HG03342 (cell line): Measurements from ENCODE around the gene SLC25A25.
"Not testable (repeated sequence)": the region's sequence is repeated elsewhere in the genome, so short reads cannot be mapped to it uniquely, and the experiment has no call there.

ENCODE experiments used
- ATAC-seq: cut with Tn5 transposase; IDR thresholded peaks from one replicate; pipeline ENCODE4 v1.9.1; 2021; ENCODE audit warnings: mild to moderate bottlenecking, moderate library complexity; ENCODE audit not compliant: unreplicated experiment

Gene SLC25A25

GRCh38 chr9:128123451-128124080, 55.5 kb downstream of the SLC25A25 start:
- ATAC-seq, result no peak

- ATAC-seq, result no peak
Observed at GRCh38 chr9:128124451-128124850, 56.4 kb downstream of the SLC25A25 start.

DNA sequence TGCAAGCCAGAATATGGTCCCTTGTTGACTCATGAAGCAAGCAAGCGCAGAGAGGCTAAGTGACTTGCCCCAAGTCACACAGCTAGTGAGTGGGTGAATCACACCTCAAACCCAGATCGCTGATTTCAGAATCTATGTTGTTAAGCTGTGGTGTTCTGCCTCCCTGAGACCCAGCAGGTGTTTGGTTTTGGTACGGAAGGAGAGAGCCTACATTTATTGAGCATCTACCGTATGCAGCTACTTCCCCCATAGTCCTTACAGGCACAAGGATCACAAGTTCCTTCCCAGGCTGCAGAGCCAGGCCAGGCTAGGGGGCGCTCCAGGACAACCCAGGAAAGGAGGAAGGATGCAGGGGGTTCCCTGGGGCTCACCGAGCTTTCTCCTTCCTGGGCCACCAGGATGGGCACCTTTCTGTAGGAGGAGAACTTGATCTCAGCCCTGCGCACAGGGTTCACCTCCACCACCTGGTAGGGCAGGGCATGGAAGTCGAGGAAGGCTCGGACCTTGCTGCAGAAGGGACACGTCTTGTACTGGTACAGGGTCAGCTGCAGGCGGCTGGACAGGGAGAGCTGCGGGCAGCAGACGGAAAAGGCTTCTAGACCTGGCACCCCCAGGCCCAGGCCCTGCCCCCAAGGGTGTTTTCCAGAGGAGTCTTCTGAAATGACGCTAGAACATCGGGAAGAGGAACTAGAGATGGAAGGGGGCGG, 57.0 kb downstream of the SLC25A25 start:
- ATAC-seq, result no peak

DNA sequence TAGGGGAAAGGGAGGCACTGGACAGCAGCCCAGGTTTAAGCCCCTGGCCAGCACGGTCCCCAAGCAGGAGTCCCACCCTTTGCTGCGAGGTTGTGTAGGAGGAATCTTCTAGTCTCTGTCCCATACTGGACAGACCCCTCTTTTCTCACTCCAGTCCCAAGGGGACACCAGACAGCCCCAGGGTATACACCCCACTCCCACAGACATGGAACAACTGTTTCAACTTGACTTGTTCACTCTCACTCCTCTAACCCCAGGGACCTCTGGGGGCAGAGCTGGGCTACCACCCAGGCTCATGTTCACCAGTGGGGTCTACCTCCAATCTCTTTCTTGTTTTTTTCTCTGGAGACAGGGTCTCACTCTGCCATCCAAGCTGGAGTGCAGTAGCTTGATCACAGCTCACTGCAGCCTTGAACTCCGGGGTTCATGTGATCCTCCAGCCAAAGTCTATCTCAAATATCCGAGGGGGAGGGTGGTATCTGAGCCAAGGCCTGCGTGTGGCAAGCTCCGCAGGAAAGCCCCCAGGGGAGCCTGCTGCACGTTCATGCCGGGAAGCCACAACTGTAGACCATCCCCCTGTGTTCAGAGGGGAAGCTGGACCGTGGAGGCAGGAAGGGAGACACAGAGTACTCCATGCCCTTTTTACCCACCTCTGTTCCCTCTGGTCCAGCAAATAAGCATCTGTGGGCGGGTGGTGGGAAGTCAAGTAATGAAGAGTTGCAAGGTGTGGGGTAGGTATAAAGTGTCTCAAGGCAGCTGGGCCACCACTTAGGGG, 57.7 kb downstream of the SLC25A25 start:
- ATAC-seq, result no peak

- peak; percentile 53 for ATAC-seq
Observed at GRCh38 chr9:128127568-128127989, 59.5 kb downstream of the SLC25A25 start, which contains the start of gene PTGES2. PTGES2 (minus strand) TSS chr9:128127729; CDS start chr9:128127717, 12 bp downstream.

- peak; percentile 66 for ATAC-seq
Observed at GRCh38 chr9:128127990-128128835, 60.2 kb downstream of the SLC25A25 start.

DNA sequence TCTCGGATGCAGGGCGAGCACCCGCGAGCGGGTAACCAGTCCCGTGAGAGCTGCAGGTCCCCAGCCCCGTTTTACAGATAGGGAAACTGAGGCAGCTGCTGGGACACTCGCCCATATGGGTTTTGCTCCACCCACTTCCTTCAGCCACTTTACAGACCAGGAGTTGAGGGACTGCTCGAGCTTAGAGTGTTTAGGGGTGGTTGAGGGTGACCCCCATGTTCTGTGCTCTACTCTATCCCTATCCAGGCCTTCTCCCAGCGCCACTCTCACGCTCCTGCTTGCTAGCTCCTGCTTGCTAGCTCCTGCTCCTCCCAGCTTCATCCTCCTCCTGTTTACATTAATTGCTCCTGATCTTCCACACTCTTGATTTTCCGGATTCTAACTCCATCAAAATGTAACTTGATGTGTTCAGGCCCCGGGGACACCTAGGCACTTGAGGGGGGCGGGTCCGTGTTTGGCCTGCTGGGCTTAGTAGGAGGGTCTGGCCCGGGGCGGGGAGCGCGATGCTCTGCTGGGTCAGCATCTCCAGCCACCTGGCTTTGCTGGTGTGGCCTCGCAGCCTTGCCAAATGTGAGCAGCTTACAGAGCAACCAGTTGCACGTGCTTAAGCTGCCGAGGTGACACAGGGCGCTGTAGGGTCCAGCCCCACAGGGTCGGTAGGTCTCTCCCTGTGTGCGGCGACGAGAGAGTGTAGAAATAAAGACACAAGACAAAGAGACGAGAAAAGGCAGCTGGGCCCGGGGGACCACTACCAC, 61.0 kb downstream of the SLC25A25 start:
- no peak for ATAC-seq

DNA sequence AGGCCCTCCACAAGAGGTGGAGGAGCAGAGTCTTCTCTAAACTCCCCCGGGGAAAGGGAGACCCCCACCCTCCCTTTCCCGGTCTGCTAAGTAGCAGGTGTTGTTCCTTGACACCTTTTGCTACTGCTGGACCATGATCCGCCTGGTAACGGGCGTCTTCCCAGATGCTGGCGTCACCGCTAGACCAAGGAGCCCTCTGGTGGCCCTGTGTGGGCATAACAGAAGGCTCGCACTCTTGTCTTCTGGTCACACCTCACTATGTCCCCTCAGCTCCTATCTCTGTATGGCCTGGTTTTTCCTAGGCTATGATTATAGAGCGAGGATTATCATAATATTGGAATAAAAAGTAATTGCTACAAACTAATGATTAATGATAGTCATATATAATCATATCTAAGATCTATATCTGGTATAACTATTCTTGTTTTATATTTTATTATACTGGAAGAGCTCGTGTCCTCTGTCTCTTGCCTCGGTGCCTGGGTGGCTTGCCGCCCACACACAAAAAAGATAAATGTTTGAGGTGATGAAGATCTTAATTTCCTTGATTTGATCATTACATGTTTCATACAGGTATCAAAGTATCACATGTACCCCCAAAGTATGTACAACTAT, 62.1 kb downstream of the SLC25A25 start:
- not testable (repeated sequence) for ATAC-seq

DNA sequence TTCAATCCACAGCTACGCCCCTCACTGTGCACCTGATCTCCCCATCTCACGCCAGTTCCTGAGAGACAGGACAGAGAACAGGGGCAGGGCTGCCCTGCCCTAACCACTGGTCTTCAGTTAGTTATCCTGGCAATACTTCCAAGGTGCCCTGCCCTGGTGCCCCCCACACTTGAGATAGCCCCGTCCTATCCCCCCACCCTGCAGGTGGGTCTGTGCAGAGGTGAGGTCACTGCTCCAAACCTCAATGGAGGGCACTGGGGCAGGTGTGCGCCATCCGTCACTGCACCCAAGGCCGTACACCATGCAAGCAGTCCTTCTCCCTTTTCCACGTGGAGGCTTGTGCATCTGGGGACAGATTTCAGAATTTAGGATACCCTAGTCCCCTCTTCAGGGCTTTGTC, 62.6 kb downstream of the SLC25A25 start:
- ATAC-seq, result not testable (repeated sequence)

GRCh38 chr9:128131346-128131745, 63.3 kb downstream of the SLC25A25 start:
- not testable (repeated sequence) for ATAC-seq

GRCh38 chr9:128132139-128132538, 64.1 kb downstream of the SLC25A25 start:
- not testable (repeated sequence) for ATAC-seq

DNA sequence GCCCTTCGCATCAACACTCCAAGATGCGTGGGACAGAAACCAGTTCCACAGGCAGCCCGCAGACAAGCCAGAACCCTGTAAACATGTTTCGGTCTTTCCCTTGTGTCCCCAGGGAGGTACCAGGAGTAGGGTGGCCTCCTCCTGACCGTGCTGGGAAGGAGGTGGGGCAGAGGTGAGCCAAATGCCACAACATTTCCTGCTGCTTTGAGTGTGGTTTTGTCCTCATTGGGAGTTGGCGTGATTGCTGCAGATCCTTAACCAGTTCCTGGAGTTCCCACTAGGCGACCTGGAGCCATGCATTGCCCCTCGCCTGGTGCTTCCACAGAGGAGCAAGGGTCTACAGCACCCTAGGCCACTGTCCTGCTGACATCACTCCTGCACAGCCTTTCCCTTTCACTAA, 67.5 kb downstream of the SLC25A25 start:
- not testable (repeated sequence) for ATAC-seq

GRCh38 chr9:128136816-128137793, 69.1 kb downstream of the SLC25A25 start:
- no peak for ATAC-seq

- no peak for ATAC-seq
Observed at GRCh38 chr9:128138001-128138400, 70.0 kb downstream of the SLC25A25 start.

DNA sequence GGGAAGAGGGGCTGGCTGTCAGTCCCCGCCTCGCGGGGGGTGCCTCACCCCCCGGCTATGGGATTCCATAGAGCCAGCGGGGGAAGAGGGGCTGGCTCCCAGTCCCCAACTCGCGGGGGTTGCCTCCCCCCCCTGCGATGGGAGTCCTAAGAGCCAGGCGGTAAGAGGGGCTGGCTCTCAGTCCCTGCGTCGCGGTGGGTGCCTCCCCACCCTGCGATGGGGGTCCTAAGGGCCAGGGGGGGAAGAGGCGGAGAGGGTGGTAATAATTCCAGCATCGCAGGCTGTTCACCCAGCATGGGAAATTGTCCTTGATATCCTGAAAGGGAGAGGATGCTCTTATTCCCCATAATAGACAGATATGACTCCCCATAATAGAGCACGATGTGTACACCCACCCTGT, 71.6 kb downstream of the SLC25A25 start:
- no peak for ATAC-seq

DNA sequence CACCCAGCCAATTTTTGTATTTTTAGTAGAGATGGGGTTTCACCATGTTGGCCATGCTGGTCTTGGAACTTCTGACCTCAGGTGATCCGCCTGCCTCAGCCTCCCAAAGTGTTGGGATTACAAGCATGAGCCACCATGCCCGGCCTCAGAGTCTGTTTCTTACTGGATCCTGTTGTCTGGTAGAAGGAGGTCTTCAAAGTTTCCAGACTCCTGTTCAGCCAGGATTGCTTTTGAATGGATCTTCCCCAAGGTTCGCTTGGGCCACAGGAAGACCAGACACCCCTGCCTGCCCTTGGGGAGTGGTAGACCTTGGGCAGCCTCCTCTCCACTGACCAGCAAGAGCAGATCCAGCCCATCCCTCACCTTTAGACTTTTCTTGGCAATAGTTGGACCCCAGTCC, 73.6 kb downstream of the SLC25A25 start:
- no peak for ATAC-seq

- ATAC-seq, result no peak
Observed at GRCh38 chr9:128142061-128142460, 74.0 kb downstream of the SLC25A25 start.

- no peak for ATAC-seq
Observed at GRCh38 chr9:128142596-128142995, 74.6 kb downstream of the SLC25A25 start.
